ENCODE data around the gene AGRN. TPM values are rescaled to one million over a fixed set of nuclear protein-coding genes. Genes with fewer than 3 reads are reported as not detected.

AGRN gene
- total RNA-seq, 1 donor: 7.9 TPM

DNA sequence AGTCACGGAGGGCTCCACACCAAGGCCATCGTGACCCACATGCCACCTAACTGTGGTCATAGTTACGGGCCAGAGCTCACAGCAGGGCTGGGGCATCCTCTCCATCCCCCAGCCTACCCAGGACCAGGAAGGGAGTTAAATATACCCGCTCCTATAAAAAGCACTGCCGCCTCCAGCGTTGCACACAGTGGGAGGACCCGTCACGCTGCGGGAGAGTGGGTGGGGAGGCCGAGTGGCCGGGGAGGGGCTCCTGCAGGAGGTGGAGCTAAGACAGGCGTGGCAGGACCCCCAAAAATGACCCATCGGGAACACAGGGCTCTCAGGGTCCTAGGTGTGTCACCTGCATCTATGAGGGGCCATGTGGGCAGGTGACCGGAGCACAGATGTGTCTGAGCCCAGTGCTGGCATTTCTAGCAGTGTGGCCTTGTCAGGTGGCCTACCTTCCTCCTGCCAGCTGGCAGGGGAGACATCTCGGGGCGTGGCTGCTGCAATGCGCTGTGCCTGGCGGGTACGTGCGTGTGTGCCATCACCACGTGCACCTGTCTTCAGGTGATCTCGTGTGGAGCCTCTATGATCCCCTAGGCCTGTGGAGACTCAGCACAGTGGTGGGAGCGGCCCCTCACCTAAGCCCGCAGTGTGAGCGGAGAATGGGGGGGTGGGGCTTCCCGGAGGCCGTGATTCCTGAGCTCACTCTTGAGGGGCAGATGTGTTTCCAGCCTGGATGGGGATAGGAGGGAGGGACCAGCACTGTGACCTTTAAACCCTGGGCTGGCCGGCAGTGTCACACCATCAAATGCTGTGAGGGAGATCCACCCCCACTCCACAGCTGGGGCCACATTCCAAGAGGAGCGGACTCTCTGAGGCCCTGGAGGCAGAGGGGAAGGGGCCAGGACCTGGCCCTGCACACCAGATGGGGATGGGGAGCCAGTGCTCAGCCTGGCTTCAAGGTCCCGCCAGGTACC, 17.7 kb downstream of the AGRN start:
- TF ChIP-seq, protein P1, sequence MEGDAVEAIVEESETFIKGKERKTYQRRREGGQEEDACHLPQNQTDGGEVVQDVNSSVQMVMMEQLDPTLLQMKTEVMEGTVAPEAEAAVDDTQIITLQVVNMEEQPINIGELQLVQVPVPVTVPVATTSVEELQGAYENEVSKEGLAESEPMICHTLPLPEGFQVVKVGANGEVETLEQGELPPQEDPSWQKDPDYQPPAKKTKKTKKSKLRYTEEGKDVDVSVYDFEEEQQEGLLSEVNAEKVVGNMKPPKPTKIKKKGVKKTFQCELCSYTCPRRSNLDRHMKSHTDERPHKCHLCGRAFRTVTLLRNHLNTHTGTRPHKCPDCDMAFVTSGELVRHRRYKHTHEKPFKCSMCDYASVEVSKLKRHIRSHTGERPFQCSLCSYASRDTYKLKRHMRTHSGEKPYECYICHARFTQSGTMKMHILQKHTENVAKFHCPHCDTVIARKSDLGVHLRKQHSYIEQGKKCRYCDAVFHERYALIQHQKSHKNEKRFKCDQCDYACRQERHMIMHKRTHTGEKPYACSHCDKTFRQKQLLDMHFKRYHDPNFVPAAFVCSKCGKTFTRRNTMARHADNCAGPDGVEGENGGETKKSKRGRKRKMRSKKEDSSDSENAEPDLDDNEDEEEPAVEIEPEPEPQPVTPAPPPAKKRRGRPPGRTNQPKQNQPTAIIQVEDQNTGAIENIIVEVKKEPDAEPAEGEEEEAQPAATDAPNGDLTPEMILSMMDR (IDR thresholded peaks at IDR 0.05; ENCODE audit: insufficient read depth, low read length): no peak
- no peak overlapping the region for H3K4me3 ChIP-seq (ENCODE audit: low read depth, low read length)

GRCh38 chr1:1038694-1039093, 18.8 kb downstream of the AGRN start:
- no peak overlapping the region for H3K4me3 ChIP-seq (ENCODE audit: low read depth, low read length)
- TF ChIP-seq, protein P1 (IDR thresholded peaks at IDR 0.05; ENCODE audit: insufficient read depth, low read length): no peak
- no peak for DNase-seq (ENCODE audit: low read depth)

More for the DNA sequence above, 17.7 kb downstream of the AGRN start:
- no peak for DNase-seq (ENCODE audit: low read depth)

GRCh38 chr1:1039145-1039910, 19.4 kb downstream of the AGRN start:
- DNase-seq (ENCODE audit: low read depth): no peak
- H3K4me3 ChIP-seq (ENCODE audit: low read depth, low read length): no peak overlapping the region
- TF ChIP-seq, protein P1 (IDR thresholded peaks at IDR 0.05; ENCODE audit: insufficient read depth, low read length): no peak

GRCh38 chr1:1040004-1040991, 20.4 kb downstream of the AGRN start:
- peak; percentile 61 for DNase-seq (ENCODE audit: low read depth)
- TF ChIP-seq, protein P1 (IDR thresholded peaks at IDR 0.05; ENCODE audit: insufficient read depth, low read length): peak; percentile 9
- peak overlapping the region; percentile 55 for H3K4me3 ChIP-seq (ENCODE audit: low read depth, low read length)

GRCh38 chr1:1041092-1041523, 21.2 kb downstream of the AGRN start:
- H3K4me3 ChIP-seq (ENCODE audit: low read depth, low read length): peak overlapping the region; percentile 22
- TF ChIP-seq, protein P1 (IDR thresholded peaks at IDR 0.05; ENCODE audit: insufficient read depth, low read length): no peak
- DNase-seq (ENCODE audit: low read depth): no peak

DNA sequence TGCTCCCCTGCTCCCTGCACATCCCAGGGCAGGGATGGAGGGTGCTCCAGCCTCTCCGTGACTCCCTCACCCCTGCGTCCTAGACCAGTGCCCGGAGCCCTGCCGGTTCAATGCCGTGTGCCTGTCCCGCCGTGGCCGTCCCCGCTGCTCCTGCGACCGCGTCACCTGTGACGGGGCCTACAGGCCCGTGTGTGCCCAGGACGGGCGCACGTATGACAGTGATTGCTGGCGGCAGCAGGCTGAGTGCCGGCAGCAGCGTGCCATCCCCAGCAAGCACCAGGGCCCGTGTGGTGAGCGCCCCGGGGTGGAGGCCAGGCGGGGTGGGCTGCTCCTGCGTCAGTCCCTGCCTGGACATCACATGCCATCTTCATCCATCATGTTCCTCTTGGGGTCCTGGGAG, 22.0 kb downstream of the AGRN start:
- no peak for DNase-seq (ENCODE audit: low read depth)
- TF ChIP-seq, protein P1 (IDR thresholded peaks at IDR 0.05; ENCODE audit: insufficient read depth, low read length): no peak
- H3K4me3 ChIP-seq (ENCODE audit: low read depth, low read length): no peak overlapping the region

Measured in fibroblast of the aortic adventitia (primary cell).